ENCODE data around the gene FKBP3.
A peak's percentile ranks its signal among the peaks of the same experiment; 100 is the strongest.

- TF ChIP-seq CTCF (IDR thresholded peaks at IDR 0.05; ENCODE audit: control extremely low read depth in 1 of 3, insufficient read depth in 1 of 3, low read depth in 1 of 3, low read length in 3 of 3), result no peak
- peak; percentile 76 for TF ChIP-seq ATF3 (IDR thresholded peaks at IDR 0.05; ENCODE audit: insufficient read depth, low read depth, low read length)
- no peak for TF ChIP-seq KDM1A (IDR thresholded peaks at IDR 0.05; ENCODE audit: borderline replicate concordance, low read length)
- no peak for TF ChIP-seq SP1 (IDR thresholded peaks at IDR 0.05; ENCODE audit: low read depth, low read length)
- TF ChIP-seq RAD21 (IDR thresholded peaks at IDR 0.05 in 1 of 2, conservative IDR thresholded peaks at IDR 0.05 in 1 of 2; ENCODE audit: low read depth in 2 of 2, low read length in 2 of 2), result no peak
- TF ChIP-seq POLR2AphosphoS5 (IDR thresholded peaks at IDR 0.05; ENCODE audit: low read depth, low read length), result peak; percentile 99
- no peak for TF ChIP-seq KDM5A (IDR thresholded peaks at IDR 0.05; ENCODE audit: low read length)
Measured at GRCh38 chr14:45083976-45084722, 50.1 kb downstream of the FKBP3 start, which contains the start of gene PRPF39.

Measured in H1 (cell line).